Effector memory CD4-positive, alpha-beta T cell (primary cell): Measurements from ENCODE around the gene DCTD.

Experiments
- DNase-seq, 3 donors: peaks; one replicate each; pipeline ENCODE4 v3.0.0-alpha.2; 2020
- H3K27ac ChIP-seq: 2 replicates; pipeline ENCODE4 v1.7.0; 2013; ENCODE audit warnings: mild to moderate bottlenecking, low read length, moderate library complexity; ENCODE audit not compliant: insufficient read depth, poor library complexity, severe bottlenecking
- H3K27me3 ChIP-seq: replicated peaks from 2 replicates; pipeline ENCODE4 v1.7.0; 2013; ENCODE audit warnings: mild to moderate bottlenecking, low read length; ENCODE audit not compliant: insufficient read depth, control insufficient read depth, poor library complexity, severe bottlenecking
- H3K36me3 ChIP-seq: 2 replicates; pipeline ENCODE4 v1.7.0; 2013; ENCODE audit warnings: mild to moderate bottlenecking, low read length, moderate library complexity; ENCODE audit not compliant: control insufficient read depth, insufficient read depth
- H3K4me1 ChIP-seq: 2 replicates; pipeline ENCODE4 v1.7.0; 2013; ENCODE audit warnings: low read length, mild to moderate bottlenecking; ENCODE audit not compliant: control insufficient read depth, insufficient read depth, poor library complexity, severe bottlenecking
- H3K4me3 ChIP-seq: 2 replicates; pipeline ENCODE4 v1.7.0; 2013; ENCODE audit warnings: low read length, low read depth, mild to moderate bottlenecking; ENCODE audit not compliant: insufficient read depth, poor library complexity, severe bottlenecking
- H3K9me3 ChIP-seq: 2 replicates; pipeline ENCODE4 v1.7.0; 2013; ENCODE audit warnings: mild to moderate bottlenecking, low read length, moderate library complexity; ENCODE audit not compliant: control insufficient read depth

The DCTD gene

GRCh38 chr4:182922501-182923284 lies 5.5 kb upstream of the DCTD start:
- no peaks in the 10 kb centered on the region for H3K27me3 ChIP-seq
- no peaks in the 10 kb centered on the region for H3K36me3 ChIP-seq
- peaks cover 15% of the 10 kb centered on the region for H3K4me1 ChIP-seq
- DNase-seq: no peak
- no peak overlapping the region for H3K4me3 ChIP-seq
- H3K9me3 ChIP-seq: no peaks in the 10 kb centered on the region
- H3K27ac ChIP-seq: no peak overlapping the region

- Histone ChIP-seq H3K27ac (no peak overlapping the region), H3K4me1 (peaks cover 15% of the 10 kb centered on the region), H3K27me3 (no peaks in the 10 kb centered on the region), H3K9me3 (no peaks in the 10 kb centered on the region), H3K4me3 (no peak overlapping the region), H3K36me3 (no peaks in the 10 kb centered on the region)
- no peak for DNase-seq
These were observed 4.4 kb upstream of the DCTD start for GRCh38 chr4:182921608-182922007.

GRCh38 chr4:182920676-182921075 lies 3.5 kb upstream of the DCTD start:
- Histone ChIP-seq H3K4me3 (no peak overlapping the region), H3K9me3 (no peaks in the 10 kb centered on the region), H3K36me3 (no peaks in the 10 kb centered on the region), H3K4me1 (peaks cover 15% of the 10 kb centered on the region), H3K27ac (no peak overlapping the region), H3K27me3 (no peaks in the 10 kb centered on the region)
- no peak for DNase-seq

- no peak for DNase-seq
- Histone ChIP-seq H3K27ac (peak overlapping the region; percentile 39), H3K27me3 (no peaks in the 10 kb centered on the region), H3K9me3 (no peaks in the 10 kb centered on the region), H3K4me1 (peaks cover 15% of the 10 kb centered on the region), H3K36me3 (no peaks in the 10 kb centered on the region), H3K4me3 (no peak overlapping the region)
These were observed 1.7 kb upstream of the DCTD start for GRCh38 chr4:182918791-182919302.

- Histone ChIP-seq H3K9me3 (no peaks in the 10 kb centered on the region), H3K4me3 (peak overlapping the region; percentile 71), H3K36me3 (no peaks in the 10 kb centered on the region), H3K27ac (peak overlapping the region; percentile 84), H3K4me1 (peaks cover 15% of the 10 kb centered on the region), H3K27me3 (no peaks in the 10 kb centered on the region)
- no peak for DNase-seq
These were observed 940 bp upstream of the DCTD start for GRCh38 chr4:182918044-182918607.

GRCh38 chr4:182916483-182917181 lies 554 bp downstream of the DCTD start:
- peak in 1 of 3 donors; percentile 12 for DNase-seq
- Histone ChIP-seq H3K9me3 (no peaks in the 10 kb centered on the region), H3K4me1 (peaks cover 15% of the 10 kb centered on the region)

GRCh38 chr4:182914357-182914756 lies 2.8 kb downstream of the DCTD start:
- no peaks in the 10 kb centered on the region for H3K9me3 ChIP-seq
- H3K36me3 ChIP-seq: peaks cover 20% of the 10 kb centered on the region
- no peaks in the 10 kb centered on the region for H3K27me3 ChIP-seq
- DNase-seq: no peak
- H3K4me3 ChIP-seq: no peak overlapping the region
- no peak overlapping the region for H3K27ac ChIP-seq
- peaks cover 13% of the 10 kb centered on the region for H3K4me1 ChIP-seq

More at GRCh38 chr4:182916483-182917181, 554 bp downstream of the DCTD start:
- Histone ChIP-seq H3K27me3 (no peaks in the 10 kb centered on the region), H3K36me3 (peaks cover 6% of the 10 kb centered on the region), H3K4me3 (peak overlapping the region; percentile 54), H3K27ac (peak overlapping the region; percentile 71)

GRCh38 chr4:182913621-182914020 lies 3.6 kb downstream of the DCTD start:
- H3K4me1 ChIP-seq: peaks cover 7% of the 10 kb centered on the region
- H3K27ac ChIP-seq: no peak overlapping the region
- H3K9me3 ChIP-seq: no peaks in the 10 kb centered on the region
- DNase-seq: no peak
- H3K36me3 ChIP-seq: peaks cover 25% of the 10 kb centered on the region
- no peaks in the 10 kb centered on the region for H3K27me3 ChIP-seq
- H3K4me3 ChIP-seq: no peak overlapping the region

GRCh38 chr4:182913036-182913435 lies 4.2 kb downstream of the DCTD start:
- Histone ChIP-seq H3K36me3 (peaks cover 26% of the 10 kb centered on the region), H3K4me3 (no peak overlapping the region), H3K27ac (no peak overlapping the region), H3K9me3 (no peaks in the 10 kb centered on the region), H3K4me1 (peaks cover under 1% of the 10 kb centered on the region), H3K27me3 (no peaks in the 10 kb centered on the region)
- no peak for DNase-seq

- Histone ChIP-seq H3K36me3 (peaks cover 38% of the 10 kb centered on the region), H3K9me3 (no peaks in the 10 kb centered on the region), H3K27me3 (no peaks in the 10 kb centered on the region), H3K4me1 (no peaks in the 10 kb centered on the region), H3K27ac (no peak overlapping the region), H3K4me3 (no peak overlapping the region)
- DNase-seq: no peak
These were observed 9.1 kb downstream of the DCTD start for GRCh38 chr4:182908124-182908523.
